WERI-Rb-1 (cell line): Measurements from ENCODE around the gene BICC1.

Experiments
- DNase-seq: peaks from one replicate; pipeline ENCODE4 v3.0.0-alpha.2; 2020
- H3K27ac ChIP-seq: fragments of 250-450 bp; sonication (Bioruptor Pico); 2 replicates; pipeline ENCODE4 v1.5.1; 2020; ENCODE audit warnings: mild to moderate bottlenecking, moderate library complexity
- H3K27me3 ChIP-seq: fragments of 250-450 bp; sonication (Bioruptor Pico); 2 replicates; pipeline ENCODE4 v1.5.1; 2021; ENCODE audit warnings: mild to moderate bottlenecking, low read depth, moderate library complexity; ENCODE audit not compliant: insufficient read depth, severe bottlenecking
- H3K36me3 ChIP-seq: fragments of 250-450 bp; sonication (Bioruptor Pico); 2 replicates; pipeline ENCODE4 v1.5.1; 2020; ENCODE audit warnings: mild to moderate bottlenecking, moderate library complexity
- H3K4me3 ChIP-seq: 2 replicates; pipeline ENCODE4 v1.5.1; 2011; ENCODE audit warnings: low read depth, mild to moderate bottlenecking, control low read depth, low read length
- H3K9me3 ChIP-seq: fragments of 250-450 bp; sonication (Bioruptor Pico); 2 replicates; pipeline ENCODE4 v1.5.1; 2021; ENCODE audit warnings: mild to moderate bottlenecking, moderate library complexity; ENCODE audit not compliant: severe bottlenecking
- TF ChIP-seq, protein P1 (sequence below): IDR thresholded peaks from 2 replicates; pipeline ENCODE4 v1.5.1; 2011; ENCODE audit warnings: low read depth, mild to moderate bottlenecking, control low read depth, inconsistent platforms, low read length

The BICC1 gene, protein sequence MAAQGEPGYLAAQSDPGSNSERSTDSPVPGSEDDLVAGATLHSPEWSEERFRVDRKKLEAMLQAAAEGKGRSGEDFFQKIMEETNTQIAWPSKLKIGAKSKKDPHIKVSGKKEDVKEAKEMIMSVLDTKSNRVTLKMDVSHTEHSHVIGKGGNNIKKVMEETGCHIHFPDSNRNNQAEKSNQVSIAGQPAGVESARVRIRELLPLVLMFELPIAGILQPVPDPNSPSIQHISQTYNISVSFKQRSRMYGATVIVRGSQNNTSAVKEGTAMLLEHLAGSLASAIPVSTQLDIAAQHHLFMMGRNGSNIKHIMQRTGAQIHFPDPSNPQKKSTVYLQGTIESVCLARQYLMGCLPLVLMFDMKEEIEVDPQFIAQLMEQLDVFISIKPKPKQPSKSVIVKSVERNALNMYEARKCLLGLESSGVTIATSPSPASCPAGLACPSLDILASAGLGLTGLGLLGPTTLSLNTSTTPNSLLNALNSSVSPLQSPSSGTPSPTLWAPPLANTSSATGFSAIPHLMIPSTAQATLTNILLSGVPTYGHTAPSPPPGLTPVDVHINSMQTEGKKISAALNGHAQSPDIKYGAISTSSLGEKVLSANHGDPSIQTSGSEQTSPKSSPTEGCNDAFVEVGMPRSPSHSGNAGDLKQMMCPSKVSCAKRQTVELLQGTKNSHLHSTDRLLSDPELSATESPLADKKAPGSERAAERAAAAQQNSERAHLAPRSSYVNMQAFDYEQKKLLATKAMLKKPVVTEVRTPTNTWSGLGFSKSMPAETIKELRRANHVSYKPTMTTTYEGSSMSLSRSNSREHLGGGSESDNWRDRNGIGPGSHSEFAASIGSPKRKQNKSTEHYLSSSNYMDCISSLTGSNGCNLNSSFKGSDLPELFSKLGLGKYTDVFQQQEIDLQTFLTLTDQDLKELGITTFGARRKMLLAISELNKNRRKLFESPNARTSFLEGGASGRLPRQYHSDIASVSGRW

GRCh38 chr10:58512491-58513187, at the start of gene BICC1:
TSS of gene BICC1 (plus strand) at chr10:58512872. CDS start at chr10:58513144, 272 bp downstream.
- peak within 1 kb of the TSS; percentile 49; the same call in 1 of the 2 replicates for H3K27ac ChIP-seq

DNA sequence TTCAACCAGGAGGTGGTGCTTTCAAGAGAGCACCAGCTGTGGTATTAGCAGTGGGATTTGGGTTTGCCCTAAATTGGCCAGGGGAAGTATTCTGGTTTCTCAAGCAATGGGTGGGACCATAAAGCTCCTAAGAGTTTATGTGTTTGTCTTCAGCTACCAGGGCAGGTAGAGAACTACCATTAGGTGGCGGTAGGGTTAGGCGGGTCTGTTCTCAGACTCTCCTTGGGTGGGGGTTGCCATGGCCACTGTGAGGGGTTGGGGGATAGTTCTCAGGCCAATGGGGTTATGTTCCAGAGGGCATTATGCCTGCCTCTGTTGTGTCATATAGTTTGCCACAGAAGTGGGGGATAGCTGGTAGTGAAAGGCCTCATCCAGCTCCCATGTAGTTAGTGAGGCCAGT, 47.7 kb upstream of the BICC1 start:
- Histone ChIP-seq H3K9me3 (peaks cover 2% of the 10 kb centered on the region), H3K27me3 (no peaks in the 10 kb centered on the region), H3K4me3 (no peak overlapping the region), H3K36me3 (no peaks in the 10 kb centered on the region), H3K27ac (no peak overlapping the region)
- TF ChIP-seq, protein P1, sequence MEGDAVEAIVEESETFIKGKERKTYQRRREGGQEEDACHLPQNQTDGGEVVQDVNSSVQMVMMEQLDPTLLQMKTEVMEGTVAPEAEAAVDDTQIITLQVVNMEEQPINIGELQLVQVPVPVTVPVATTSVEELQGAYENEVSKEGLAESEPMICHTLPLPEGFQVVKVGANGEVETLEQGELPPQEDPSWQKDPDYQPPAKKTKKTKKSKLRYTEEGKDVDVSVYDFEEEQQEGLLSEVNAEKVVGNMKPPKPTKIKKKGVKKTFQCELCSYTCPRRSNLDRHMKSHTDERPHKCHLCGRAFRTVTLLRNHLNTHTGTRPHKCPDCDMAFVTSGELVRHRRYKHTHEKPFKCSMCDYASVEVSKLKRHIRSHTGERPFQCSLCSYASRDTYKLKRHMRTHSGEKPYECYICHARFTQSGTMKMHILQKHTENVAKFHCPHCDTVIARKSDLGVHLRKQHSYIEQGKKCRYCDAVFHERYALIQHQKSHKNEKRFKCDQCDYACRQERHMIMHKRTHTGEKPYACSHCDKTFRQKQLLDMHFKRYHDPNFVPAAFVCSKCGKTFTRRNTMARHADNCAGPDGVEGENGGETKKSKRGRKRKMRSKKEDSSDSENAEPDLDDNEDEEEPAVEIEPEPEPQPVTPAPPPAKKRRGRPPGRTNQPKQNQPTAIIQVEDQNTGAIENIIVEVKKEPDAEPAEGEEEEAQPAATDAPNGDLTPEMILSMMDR, result peak; percentile 2; the same call in 1 of the 2 replicates
- no peak for DNase-seq

More at GRCh38 chr10:58512491-58513187, at the start of gene BICC1:
- H3K9me3 ChIP-seq, result no peaks in the 10 kb centered on the region
- DNase-seq, result peak; percentile 55
- H3K4me3 ChIP-seq, result peak within 1 kb of the TSS; percentile 63
- H3K27me3 ChIP-seq, result no peaks in the 10 kb centered on the region
- TF ChIP-seq, protein P1, result peak; percentile 9; the same call in 1 of the 2 replicates
- peaks cover 3% of the 10 kb centered on the region; the same call in 1 of the 2 replicates for H3K36me3 ChIP-seq

DNA sequence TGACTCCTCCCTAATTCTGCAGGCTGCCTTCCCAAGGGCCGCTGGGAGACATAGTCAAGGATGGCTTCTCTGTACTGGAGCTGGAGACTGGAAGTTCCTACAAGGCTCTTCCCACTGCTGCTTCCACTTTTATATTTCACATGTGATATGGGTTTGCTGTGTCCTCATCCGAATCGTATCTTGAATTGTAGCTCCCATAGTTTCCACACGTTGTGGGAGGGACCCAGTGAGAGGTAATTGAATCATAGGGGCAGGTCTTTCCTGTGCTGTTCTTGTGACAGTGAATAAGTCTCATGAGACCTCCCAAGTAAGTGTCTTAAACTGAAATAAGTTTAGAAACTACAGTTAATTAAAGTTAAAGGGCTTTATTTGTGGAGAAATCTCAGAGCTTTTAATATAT, 47.0 kb upstream of the BICC1 start:
- TF ChIP-seq, protein P1, result no peak
- H3K4me3 ChIP-seq, result no peak overlapping the region
- H3K9me3 ChIP-seq, result peaks cover 2% of the 10 kb centered on the region
- H3K27me3 ChIP-seq, result no peaks in the 10 kb centered on the region
- no peaks in the 10 kb centered on the region for H3K36me3 ChIP-seq
- no peak overlapping the region for H3K27ac ChIP-seq
- DNase-seq, result no peak

DNA sequence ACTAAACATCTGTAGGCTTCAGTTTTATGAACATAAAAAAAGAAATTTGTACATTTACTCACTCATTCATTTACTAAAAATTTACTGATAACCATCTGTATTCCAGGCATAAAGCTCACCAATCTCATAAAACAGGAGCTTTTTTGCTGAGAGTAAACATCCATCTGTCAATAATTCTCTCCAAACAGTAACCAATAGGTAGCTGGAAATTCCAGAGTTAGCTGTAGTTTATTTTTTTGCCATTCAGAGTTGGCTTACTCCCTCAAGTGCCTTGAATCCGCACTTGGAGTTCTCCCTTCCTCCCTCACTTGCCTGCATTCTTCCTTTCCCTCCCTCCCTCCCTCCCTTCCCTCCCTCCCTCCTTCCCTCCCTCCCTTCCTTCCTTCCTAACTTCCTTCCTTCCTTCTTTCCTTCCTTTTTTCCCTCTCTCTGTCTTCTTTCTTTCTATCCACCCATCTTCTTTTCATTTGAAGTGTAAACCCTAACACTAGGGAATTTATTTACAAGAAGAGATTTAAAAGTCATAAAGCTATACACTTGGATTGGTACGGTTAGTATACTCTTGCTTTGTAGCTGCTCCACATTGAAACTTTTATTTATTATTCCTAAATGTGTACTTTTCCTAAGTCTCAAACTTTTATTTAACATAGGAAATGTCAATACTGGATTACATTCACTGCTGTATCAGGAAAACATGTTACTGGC, 44.6 kb upstream of the BICC1 start:
- H3K27me3 ChIP-seq, result no peaks in the 10 kb centered on the region
- H3K27ac ChIP-seq, result no peak overlapping the region
- no peaks in the 10 kb centered on the region for H3K9me3 ChIP-seq
- no peak for DNase-seq
- TF ChIP-seq, protein P1, result no peak
- no peak overlapping the region for H3K4me3 ChIP-seq
- no peaks in the 10 kb centered on the region for H3K36me3 ChIP-seq

DNA sequence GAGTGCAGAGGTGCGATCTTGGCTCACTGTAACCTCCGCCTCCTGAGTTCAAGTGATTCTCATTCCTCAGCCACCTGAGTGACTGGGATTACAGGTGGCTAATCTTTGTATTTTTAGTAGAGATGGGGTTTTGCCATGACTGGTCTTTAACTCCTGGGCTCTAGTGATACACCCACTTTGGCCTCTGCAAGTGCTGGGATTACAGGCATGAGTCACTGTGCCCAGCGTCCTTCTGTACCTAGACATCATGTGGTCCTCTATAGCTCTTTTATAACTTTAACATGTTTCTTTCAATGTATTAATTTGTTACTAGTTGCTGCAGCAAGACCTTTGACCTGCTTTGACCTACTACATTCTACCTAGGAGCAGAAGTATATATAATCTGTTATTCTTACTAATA, 38.7 kb upstream of the BICC1 start:
- Histone ChIP-seq H3K9me3 (no peaks in the 10 kb centered on the region), H3K27me3 (no peaks in the 10 kb centered on the region), H3K36me3 (no peaks in the 10 kb centered on the region), H3K4me3 (no peak overlapping the region), H3K27ac (no peak overlapping the region)
- DNase-seq, result no peak
- TF ChIP-seq, protein P1, result no peak
